HCT116 (cell line): Measurements from ENCODE around the gene PPP2R2D.
"Not testable (repeated sequence)": the region's sequence is repeated elsewhere in the genome, so short reads cannot be mapped to it uniquely, and the experiment has no call there.

Source experiments
- CTCF ChIP-seq, 3 experiments: fragments of 200-600 bp in 1 of 3; sonication (generic) in 1 of 3; IDR thresholded peaks in 2 of 3; conservative IDR thresholded peaks in 1 of 3; 2 replicates each; pipeline ENCODE4 v1.5.1; 2012 to 2017; ENCODE audit warnings: low read depth in 2 of 3, low read length in 2 of 3, antibody characterized with exemption in 1 of 3, borderline replicate concordance in 1 of 3, control low read depth in 1 of 3, mild to moderate bottlenecking in 1 of 3, mixed read lengths in 1 of 3, mixed run types in 1 of 3, moderate library complexity in 1 of 3; ENCODE audit not compliant: insufficient read depth in 1 of 3
- JUND ChIP-seq: IDR thresholded peaks from 2 replicates; pipeline ENCODE4 v1.6.1; 2012

- not testable (repeated sequence) for TF ChIP-seq CTCF (IDR thresholded peaks at IDR 0.05 in 2 of 3, conservative IDR thresholded peaks at IDR 0.05 in 1 of 3; ENCODE audit: borderline replicate concordance in 1 of 3, insufficient read depth in 1 of 3, low read depth in 2 of 3, low read length in 2 of 3); JUND
Observed at GRCh38 chr10:131919461-131919860, 18.7 kb downstream of the PPP2R2D start.
